Fibroblast of skin of left quadriceps (primary cell): ENCODE data around the gene RRAGA.
"Not testable (repeated sequence)": the region's sequence is repeated elsewhere in the genome, so short reads cannot be mapped to it uniquely, and the experiment has no call there.

Experiments used
- DNase-seq, 2 experiments: peaks; one replicate each; pipeline ENCODE4 v3.0.0-alpha.2; 2013; ENCODE audit warnings: low read depth in 2 of 2

Gene RRAGA

GRCh38 chr9:19048966-19049916, at the start of gene RRAGA:
TSS of gene RRAGA (plus strand) at chr9:19049427. CDS start at chr9:19049660, 233 bp downstream.
- peak; percentile 95 to 96 for DNase-seq

GRCh38 chr9:19000133-19000532, 49.1 kb upstream of the RRAGA start:
- DNase-seq: no peak

GRCh38 chr9:19009391-19009965, 39.7 kb upstream of the RRAGA start:
- no peak for DNase-seq

- no peak for DNase-seq
These were observed 31.0 kb upstream of the RRAGA start for GRCh38 chr9:19018201-19018600.

GRCh38 chr9:19020886-19021455, 28.3 kb upstream of the RRAGA start:
- no peak for DNase-seq

- DNase-seq: not testable (repeated sequence)
These were observed 27.6 kb upstream of the RRAGA start for GRCh38 chr9:19021649-19022048.

- no peak for DNase-seq
These were observed 27.0 kb upstream of the RRAGA start for GRCh38 chr9:19022206-19022605.

GRCh38 chr9:19023078-19023477, 26.1 kb upstream of the RRAGA start:
- no peak for DNase-seq

- DNase-seq: no peak
These were observed 22.9 kb upstream of the RRAGA start for GRCh38 chr9:19026375-19026774.

- no peak for DNase-seq
These were observed 21.4 kb upstream of the RRAGA start for GRCh38 chr9:19027825-19028224.

- DNase-seq: peak in 1 of 2 experiments; percentile 45
These were observed 20.3 kb upstream of the RRAGA start for GRCh38 chr9:19028835-19029451.

GRCh38 chr9:19030899-19031298, 18.3 kb upstream of the RRAGA start:
- no peak for DNase-seq

- DNase-seq: no peak
These were observed 16.8 kb upstream of the RRAGA start for GRCh38 chr9:19032406-19032805.

- no peak for DNase-seq
These were observed 16.2 kb upstream of the RRAGA start, which contains the start of gene SAXO1 for GRCh38 chr9:19033015-19033414. TSS of gene SAXO1 (minus strand) at chr9:19033209. CDS start at chr9:19032908, 301 bp downstream.

- no peak for DNase-seq
These were observed 12.6 kb upstream of the RRAGA start for GRCh38 chr9:19036611-19037010.

- DNase-seq: peak in 1 of 2 experiments; percentile 4
These were observed 850 bp downstream of the RRAGA start for GRCh38 chr9:19049917-19050636.

GRCh38 chr9:19050637-19051591, 1.7 kb downstream of the RRAGA start:
- no peak for DNase-seq

- no peak for DNase-seq
These were observed 7.8 kb downstream of the RRAGA start for GRCh38 chr9:19057033-19057432.

GRCh38 chr9:19074229-19074628, 25.0 kb downstream of the RRAGA start:
- no peak for DNase-seq

GRCh38 chr9:19074836-19075235, 25.6 kb downstream of the RRAGA start:
- DNase-seq: no peak
